ENCODE data around the gene PDZD8. TPM values are rescaled to one million over a fixed set of nuclear protein-coding genes. Genes with fewer than 3 reads are reported as not detected.
A peak's percentile ranks its signal among the peaks of the same experiment; 100 is the strongest.

The PDZD8 gene
- polyA plus RNA-seq, 2 of the 4 experiments (the other 2 are of a cell fraction) = 27.4 to 76.7 TPM

DNA sequence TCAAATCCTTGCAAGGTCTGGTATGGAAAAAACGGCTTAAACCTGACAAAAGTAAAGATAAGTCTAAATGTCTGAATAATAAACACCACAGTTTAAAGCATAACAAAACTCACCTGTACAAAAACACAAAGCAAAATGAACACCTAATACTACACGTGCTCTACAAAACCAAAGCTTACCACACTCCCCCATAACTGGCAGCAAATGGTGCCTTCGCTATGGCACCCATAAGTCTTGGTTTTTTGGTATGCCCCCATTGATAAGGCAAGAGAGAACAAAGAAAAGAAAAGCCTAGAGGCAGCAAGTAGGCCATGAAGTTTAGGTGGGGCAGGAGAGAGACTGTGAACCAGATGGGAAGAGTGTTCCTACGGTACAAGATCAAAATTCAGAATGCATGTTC is 34.2 kb downstream of the PDZD8 start (continued):
- TF ChIP-seq MAFK (IDR thresholded peaks at IDR 0.05; ENCODE audit: partially characterized antibody) = no peak
- TF ChIP-seq, protein P1, sequence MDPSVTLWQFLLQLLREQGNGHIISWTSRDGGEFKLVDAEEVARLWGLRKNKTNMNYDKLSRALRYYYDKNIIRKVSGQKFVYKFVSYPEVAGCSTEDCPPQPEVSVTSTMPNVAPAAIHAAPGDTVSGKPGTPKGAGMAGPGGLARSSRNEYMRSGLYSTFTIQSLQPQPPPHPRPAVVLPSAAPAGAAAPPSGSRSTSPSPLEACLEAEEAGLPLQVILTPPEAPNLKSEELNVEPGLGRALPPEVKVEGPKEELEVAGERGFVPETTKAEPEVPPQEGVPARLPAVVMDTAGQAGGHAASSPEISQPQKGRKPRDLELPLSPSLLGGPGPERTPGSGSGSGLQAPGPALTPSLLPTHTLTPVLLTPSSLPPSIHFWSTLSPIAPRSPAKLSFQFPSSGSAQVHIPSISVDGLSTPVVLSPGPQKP (IDR thresholded peaks at IDR 0.05; ENCODE audit: low read depth, low read length) = no peak

DNA sequence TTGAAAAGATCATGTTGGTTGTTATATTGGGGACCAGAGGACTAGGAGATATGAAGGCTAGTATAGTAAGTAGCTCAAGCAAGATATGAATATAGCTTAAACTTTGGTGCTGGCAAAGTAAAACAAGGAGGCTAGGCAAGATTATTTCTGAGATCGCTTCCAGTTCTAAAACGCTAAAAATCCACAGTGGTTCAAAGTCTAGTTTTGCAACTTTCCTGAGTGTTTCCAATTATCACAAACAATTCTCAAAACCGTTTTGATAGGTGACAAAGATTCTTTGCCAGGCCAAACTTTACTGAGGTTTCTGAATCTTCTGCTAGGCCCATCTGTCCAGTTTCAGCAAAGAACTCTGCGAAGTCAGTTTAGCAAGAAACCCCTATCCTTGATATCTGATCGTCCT is 35.3 kb downstream of the PDZD8 start:
- peak overlapping the region; percentile 32 to 60; a peak in 5 of 6 replicates for H3K27ac ChIP-seq
- H3K9me3 ChIP-seq = peaks cover 3% of the 10 kb centered on the region; the same call in 1 of the 3 replicates
- peaks cover 72% of the 10 kb centered on the region for H3K4me1 ChIP-seq
- ChIA-PET CTCF (interaction anchor here (1.2 to 1.7 kb wide), 2 partner anchors 13 to 20 kb away, joined by 4 read pairs; no protein-coding TSS in a partner anchor), POLR2A (no interaction called here)
- DNase-seq (ENCODE audit: low read depth in 1 of 2, low spot score in 1 of 2) (no peak), FAIRE-seq (no peak), ATAC-seq (no peak)
- 80% methylated on average over 5 of the region's 5 CpGs for WGBS (ENCODE audit: missing lambda C conversion rate)
- no peak overlapping the region for H3K4me3 ChIP-seq
- TF ChIP-seq, protein P2, sequence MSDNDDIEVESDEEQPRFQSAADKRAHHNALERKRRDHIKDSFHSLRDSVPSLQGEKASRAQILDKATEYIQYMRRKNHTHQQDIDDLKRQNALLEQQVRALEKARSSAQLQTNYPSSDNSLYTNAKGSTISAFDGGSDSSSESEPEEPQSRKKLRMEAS (IDR thresholded peaks at IDR 0.05) = no peak
- TF ChIP-seq, protein P1 (IDR thresholded peaks at IDR 0.05; ENCODE audit: low read depth, low read length) = no peak
- TF ChIP-seq, protein P3, sequence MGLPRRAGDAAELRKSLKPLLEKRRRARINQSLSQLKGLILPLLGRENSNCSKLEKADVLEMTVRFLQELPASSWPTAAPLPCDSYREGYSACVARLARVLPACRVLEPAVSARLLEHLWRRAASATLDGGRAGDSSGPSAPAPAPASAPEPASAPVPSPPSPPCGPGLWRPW (IDR thresholded peaks at IDR 0.05) = no peak
- TF ChIP-seq RNF2 (IDR thresholded peaks at IDR 0.05; ENCODE audit: borderline replicate concordance, low read depth) (no peak), CEBPB (IDR thresholded peaks at IDR 0.05) (no peak), CHD2 (IDR thresholded peaks at IDR 0.05; ENCODE audit: low read length, partially characterized antibody) (no peak), ZNF302 (CRISPR knock-in tag; IDR thresholded peaks at IDR 0.05) (no peak), RARB (CRISPR knock-in tag; IDR thresholded peaks at IDR 0.05) (no peak), POLR2AphosphoS2 (conservative IDR thresholded peaks at IDR 0.05; ENCODE audit: low read length) (no peak), POLR2A (IDR thresholded peaks at IDR 0.05; ENCODE audit: low read length) (no peak), KDM1A (IDR thresholded peaks at IDR 0.05; ENCODE audit: low read depth) (no peak), EP300 (IDR thresholded peaks at IDR 0.05) (no peak), JUNB (IDR thresholded peaks at IDR 0.05) (no peak), SREBF2 (IDR thresholded peaks at IDR 0.05) (no peak), EHF (CRISPR knock-in tag; IDR thresholded peaks at IDR 0.05) (no peak), FOSL2 (IDR thresholded peaks at IDR 0.05) (no peak), FOSL2 (CRISPR knock-in tag; IDR thresholded peaks at IDR 0.05) (no peak)
- TF ChIP-seq, protein P4, sequence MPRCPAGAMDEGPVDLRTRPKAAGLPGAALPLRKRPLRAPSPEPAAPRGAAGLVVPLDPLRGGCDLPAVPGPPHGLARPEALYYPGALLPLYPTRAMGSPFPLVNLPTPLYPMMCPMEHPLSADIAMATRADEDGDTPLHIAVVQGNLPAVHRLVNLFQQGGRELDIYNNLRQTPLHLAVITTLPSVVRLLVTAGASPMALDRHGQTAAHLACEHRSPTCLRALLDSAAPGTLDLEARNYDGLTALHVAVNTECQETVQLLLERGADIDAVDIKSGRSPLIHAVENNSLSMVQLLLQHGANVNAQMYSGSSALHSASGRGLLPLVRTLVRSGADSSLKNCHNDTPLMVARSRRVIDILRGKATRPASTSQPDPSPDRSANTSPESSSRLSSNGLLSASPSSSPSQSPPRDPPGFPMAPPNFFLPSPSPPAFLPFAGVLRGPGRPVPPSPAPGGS (IDR thresholded peaks at IDR 0.05) = no peak
- H3K4me2 ChIP-seq = peak overlapping the region; percentile 49

DNA sequence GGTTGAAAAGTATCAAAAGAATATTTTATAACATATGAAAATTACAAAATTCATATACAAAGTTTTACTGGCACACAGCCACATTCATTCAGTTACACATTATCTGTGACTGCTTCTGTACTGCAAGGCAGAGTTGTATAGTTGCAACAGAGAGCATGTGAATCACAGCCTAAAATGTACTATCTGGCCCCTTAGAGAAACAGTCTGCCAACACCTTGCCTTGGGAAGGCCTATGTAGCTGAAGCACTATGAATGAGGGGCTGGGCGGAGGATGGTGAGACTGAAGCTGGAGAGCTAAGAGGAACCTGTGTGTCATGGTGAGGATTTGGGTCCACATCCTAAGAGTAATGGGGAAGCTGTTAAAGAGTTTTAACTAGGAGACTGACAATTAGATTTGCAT is 35.7 kb downstream of the PDZD8 start:
- FAIRE-seq = no peak
- CTCF ChIA-PET = interaction anchor here (1.2 to 1.7 kb wide), 2 partner anchors 13 to 20 kb away, joined by 4 read pairs; no protein-coding TSS in a partner anchor
- Histone ChIP-seq H3K27ac (peak overlapping the region; percentile 32 to 60; a peak in 4 of 6 replicates), H3K4me2 (peak overlapping the region; percentile 49), H3K4me1 (peaks cover 68% of the 10 kb centered on the region), H3K9me3 (peaks cover 6% of the 10 kb centered on the region; the same call in 2 of the 3 replicates), H3K4me3 (no peak overlapping the region)
- POLR2A ChIA-PET = no interaction called here
- 93% methylated on average over 1 of the region's 1 CpG for WGBS (ENCODE audit: missing lambda C conversion rate)
- no peak for DNase-seq (ENCODE audit: low read depth in 1 of 2, low spot score in 1 of 2)
- TF ChIP-seq HDAC2 (IDR thresholded peaks at IDR 0.05) (no peak), CEBPB (IDR thresholded peaks at IDR 0.05) (0 out of 4 replicates have a peak, but pooled peaks of 1 of the 2 experiments have one; percentile 10)
- ATAC-seq = peak; percentile 62 to 75

Data from A549 (cell line).